ENCODE measurements around the gene ENTPD1. TPM values are rescaled to one million over a fixed set of nuclear protein-coding genes. Genes with fewer than 3 reads are reported as not detected.

Gene ENTPD1
- total RNA-seq, 4 donors from 2014 or later = 27.3 to 33.4 (median 31.4) TPM

DNA sequence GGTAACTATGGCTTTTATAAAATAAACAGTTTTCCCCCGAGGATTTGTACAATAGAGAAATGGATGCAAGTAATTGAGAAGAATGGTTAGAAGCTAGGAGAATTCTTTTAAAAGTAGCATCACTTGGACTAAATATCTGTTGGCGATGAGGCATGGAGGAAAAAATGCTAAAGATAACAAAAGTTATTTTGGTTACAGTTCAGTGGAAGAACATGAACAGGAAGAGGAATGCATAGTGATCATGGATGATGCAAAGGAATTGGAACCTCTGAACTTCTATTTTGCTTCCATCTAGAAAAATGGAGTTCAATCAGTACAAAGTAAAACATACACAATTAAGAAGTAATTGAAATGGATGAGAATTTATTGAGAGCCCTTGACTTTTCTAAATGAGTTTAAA, 32.9 kb downstream of the ENTPD1 start:
- H3K4me1 ChIP-seq = peaks cover 8 to 52% (median 40%) of the 10 kb centered on the region in 4 donors
- no peak overlapping the region for H3K27ac ChIP-seq (replicated peaks in 1 of 4)
- no peak for TF ChIP-seq POLR2A (IDR thresholded peaks at IDR 0.05; ENCODE audit: low read depth)
- TF ChIP-seq, protein P1, sequence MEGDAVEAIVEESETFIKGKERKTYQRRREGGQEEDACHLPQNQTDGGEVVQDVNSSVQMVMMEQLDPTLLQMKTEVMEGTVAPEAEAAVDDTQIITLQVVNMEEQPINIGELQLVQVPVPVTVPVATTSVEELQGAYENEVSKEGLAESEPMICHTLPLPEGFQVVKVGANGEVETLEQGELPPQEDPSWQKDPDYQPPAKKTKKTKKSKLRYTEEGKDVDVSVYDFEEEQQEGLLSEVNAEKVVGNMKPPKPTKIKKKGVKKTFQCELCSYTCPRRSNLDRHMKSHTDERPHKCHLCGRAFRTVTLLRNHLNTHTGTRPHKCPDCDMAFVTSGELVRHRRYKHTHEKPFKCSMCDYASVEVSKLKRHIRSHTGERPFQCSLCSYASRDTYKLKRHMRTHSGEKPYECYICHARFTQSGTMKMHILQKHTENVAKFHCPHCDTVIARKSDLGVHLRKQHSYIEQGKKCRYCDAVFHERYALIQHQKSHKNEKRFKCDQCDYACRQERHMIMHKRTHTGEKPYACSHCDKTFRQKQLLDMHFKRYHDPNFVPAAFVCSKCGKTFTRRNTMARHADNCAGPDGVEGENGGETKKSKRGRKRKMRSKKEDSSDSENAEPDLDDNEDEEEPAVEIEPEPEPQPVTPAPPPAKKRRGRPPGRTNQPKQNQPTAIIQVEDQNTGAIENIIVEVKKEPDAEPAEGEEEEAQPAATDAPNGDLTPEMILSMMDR (IDR thresholded peaks at IDR 0.05) = no peak
- no peak for TF ChIP-seq POLR2AphosphoS5 (IDR thresholded peaks at IDR 0.05)
- no peak for TF ChIP-seq EP300 (IDR thresholded peaks at IDR 0.05)
- H3K4me3 ChIP-seq = no peak overlapping the region
- H3K36me3 ChIP-seq = no peaks in the 10 kb centered on the region
- no peaks in the 10 kb centered on the region for H3K27me3 ChIP-seq
- DNase-seq (ENCODE audit: extremely low spot score) = no peak
- no peaks in the 10 kb centered on the region for H3K9me3 ChIP-seq
- 41% methylated on average over 2 of the region's 2 CpGs for WGBS
- intact Hi-C loops (cut with DNase I) = no loop called here

DNA sequence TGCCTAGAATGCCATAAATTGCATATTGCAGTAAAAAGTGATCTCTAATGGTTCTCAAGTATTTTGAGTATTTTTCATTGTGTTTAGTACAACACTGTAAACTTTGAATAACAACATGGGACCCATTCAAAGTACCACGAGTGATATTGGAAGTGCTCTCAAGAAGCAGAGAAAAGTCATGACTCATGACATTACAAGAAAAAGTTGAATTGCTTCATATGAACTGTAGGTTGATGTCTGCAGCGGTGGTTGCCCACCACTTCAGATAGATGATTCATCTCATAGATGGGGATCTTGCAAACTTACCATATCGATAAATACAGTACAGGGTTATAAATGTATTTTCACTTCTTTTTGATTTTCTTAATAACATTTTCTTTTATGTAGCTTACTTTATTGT, 33.9 kb downstream of the ENTPD1 start:
- Histone ChIP-seq H3K36me3 (no peaks in the 10 kb centered on the region), H3K4me3 (no peak overlapping the region), H3K9me3 (no peaks in the 10 kb centered on the region), H3K27ac (replicated peaks in 1 of 4) (no peak overlapping the region), H3K4me1 (peaks cover 14 to 53% (median 37%) of the 10 kb centered on the region in 4 donors), H3K27me3 (no peaks in the 10 kb centered on the region)
- no peak for DNase-seq (ENCODE audit: extremely low spot score)
- 84% methylated on average over 3 of the region's 3 CpGs for WGBS
- intact Hi-C loops (cut with DNase I) = no loop called here
- TF ChIP-seq, protein P1 (IDR thresholded peaks at IDR 0.05) = no peak
- TF ChIP-seq POLR2AphosphoS5 (IDR thresholded peaks at IDR 0.05) (no peak), POLR2A (IDR thresholded peaks at IDR 0.05; ENCODE audit: low read depth) (no peak), EP300 (IDR thresholded peaks at IDR 0.05) (no peak)

DNA sequence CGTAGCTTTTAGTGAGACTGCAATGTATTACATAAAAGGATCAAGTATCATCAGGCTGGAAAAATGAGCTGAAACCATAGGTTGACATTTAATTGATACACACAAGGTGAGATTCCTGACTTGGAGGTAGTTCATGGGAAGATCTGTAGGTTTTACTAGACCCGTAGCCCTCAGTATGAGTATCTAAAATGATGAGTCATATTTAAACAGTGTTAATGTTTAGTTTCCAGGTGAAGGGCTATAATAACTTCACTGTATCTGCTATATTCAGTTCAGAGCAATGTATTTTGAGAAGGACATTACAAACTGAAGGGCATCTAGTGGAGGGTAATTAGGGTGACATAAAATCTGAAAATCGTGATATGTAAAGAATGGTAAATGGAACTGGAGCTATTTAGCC, 35.0 kb downstream of the ENTPD1 start:
- intact Hi-C loops (cut with DNase I) = no loop called here
- Histone ChIP-seq H3K9me3 (no peaks in the 10 kb centered on the region), H3K4me1 (peaks cover 14 to 55% (median 37%) of the 10 kb centered on the region in 4 donors), H3K4me3 (no peak overlapping the region), H3K27me3 (no peaks in the 10 kb centered on the region), H3K36me3 (no peaks in the 10 kb centered on the region), H3K27ac (replicated peaks in 1 of 4) (no peak overlapping the region)
- no peak for DNase-seq (ENCODE audit: extremely low spot score)
- TF ChIP-seq, protein P1 (IDR thresholded peaks at IDR 0.05) = no peak
- TF ChIP-seq EP300 (IDR thresholded peaks at IDR 0.05) = no peak
- no peak for TF ChIP-seq POLR2A (IDR thresholded peaks at IDR 0.05; ENCODE audit: low read depth)
- no peak for TF ChIP-seq POLR2AphosphoS5 (IDR thresholded peaks at IDR 0.05)
- 77% methylated on average over 3 of the region's 3 CpGs for WGBS

DNA sequence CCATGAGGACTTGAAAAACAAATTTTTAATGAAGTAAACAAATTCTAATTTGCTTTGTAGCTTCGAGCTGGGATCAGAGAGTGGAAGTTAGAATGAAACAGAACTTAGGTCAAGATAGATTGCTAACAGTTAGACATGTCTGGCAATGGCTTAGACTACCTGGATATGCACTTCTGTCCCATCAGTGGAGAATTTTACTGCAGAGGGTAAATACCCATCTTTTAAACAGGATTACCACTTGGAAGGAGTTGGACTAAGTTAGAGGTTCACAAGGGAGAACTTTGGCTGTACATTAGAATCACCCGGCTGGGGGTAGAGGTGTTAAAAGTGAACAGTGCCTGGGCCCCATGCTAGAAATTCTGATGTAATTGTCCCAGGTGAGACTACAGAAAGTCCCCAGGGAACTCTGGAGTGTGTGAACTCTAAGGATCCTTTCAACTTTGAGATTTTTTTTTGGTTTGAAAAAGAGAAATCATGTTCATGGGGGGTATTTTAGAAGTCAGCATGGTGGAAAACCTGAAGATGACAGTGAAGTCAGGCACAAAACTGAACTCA, 35.5 kb downstream of the ENTPD1 start:
- 82% methylated on average over 2 of the region's 2 CpGs for WGBS
- Histone ChIP-seq H3K9me3 (no peaks in the 10 kb centered on the region), H3K4me1 (peaks cover 14 to 55% (median 37%) of the 10 kb centered on the region in 4 donors), H3K27me3 (no peaks in the 10 kb centered on the region), H3K27ac (replicated peaks in 1 of 4) (peak overlapping the region in 3 of 4 donors; percentile 62 to 68 (median 63)), H3K4me3 (no peak overlapping the region), H3K36me3 (no peaks in the 10 kb centered on the region)
- intact Hi-C loops (cut with DNase I) = no loop called here
- no peak for DNase-seq (ENCODE audit: extremely low spot score)
- TF ChIP-seq, protein P1 (IDR thresholded peaks at IDR 0.05) = no peak

DNA sequence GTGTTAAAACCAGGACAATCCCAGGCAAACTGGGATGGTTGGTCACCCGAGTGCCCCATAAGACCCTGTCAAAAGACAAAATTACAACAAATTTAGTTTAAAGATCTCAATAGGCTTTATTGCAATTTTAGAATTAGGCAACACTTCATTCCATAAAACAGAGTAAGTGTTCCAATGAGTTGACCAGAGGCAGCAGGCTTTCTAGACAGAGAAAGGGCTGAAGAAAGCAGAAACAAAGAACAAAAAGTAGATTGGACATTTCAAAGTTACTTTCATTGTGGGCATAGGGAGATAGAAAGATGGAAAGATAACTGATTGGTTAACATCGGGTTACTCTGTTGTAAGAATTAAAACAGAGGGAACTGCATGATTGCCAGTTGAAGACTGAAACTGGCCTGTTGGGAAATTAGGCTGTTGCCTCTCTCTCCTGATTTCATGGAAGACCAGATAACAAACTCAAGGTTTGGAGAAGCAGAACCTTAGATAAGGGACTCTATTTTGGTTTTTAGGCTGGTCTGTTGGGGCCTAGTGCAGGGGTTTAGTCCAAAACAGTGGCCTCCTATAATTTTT, 36.3 kb downstream of the ENTPD1 start:
- H3K4me3 ChIP-seq = no peak overlapping the region
- H3K9me3 ChIP-seq = no peaks in the 10 kb centered on the region
- H3K27ac ChIP-seq (replicated peaks in 1 of 4) = peak overlapping the region; percentile 40 to 68 (median 62)
- peaks cover 14 to 55% (median 37%) of the 10 kb centered on the region in 4 donors for H3K4me1 ChIP-seq
- no peaks in the 10 kb centered on the region for H3K36me3 ChIP-seq
- 81% methylated on average over 2 of the region's 2 CpGs for WGBS
- no peak for DNase-seq (ENCODE audit: extremely low spot score)
- TF ChIP-seq EP300 (IDR thresholded peaks at IDR 0.05) = no peak
- no peak for TF ChIP-seq POLR2A (IDR thresholded peaks at IDR 0.05; ENCODE audit: low read depth)
- TF ChIP-seq, protein P1 (IDR thresholded peaks at IDR 0.05) = no peak
- no peak for TF ChIP-seq POLR2AphosphoS5 (IDR thresholded peaks at IDR 0.05)
- no peaks in the 10 kb centered on the region for H3K27me3 ChIP-seq
- intact Hi-C loops (cut with DNase I) = no loop called here

All from esophagus muscularis mucosa (tissue), 4 donors.